Neural crest cell (in vitro differentiated cells): Measurements from ENCODE around the gene DUSP15. TPM values are rescaled to one million over a fixed set of nuclear protein-coding genes. Genes with fewer than 3 reads are reported as not detected.

Experiments used
- DNase-seq: peaks from one replicate; pipeline ENCODE4 v3.0.0; 2021; ENCODE audit warnings: low read depth, mixed read lengths, low spot score
- H3K27ac Mint-ChIP-seq: one replicate; pipeline ENCODE4 v1.8.0; 2021; ENCODE audit warnings: mild to moderate bottlenecking, mixed read lengths; ENCODE audit not compliant: unreplicated experiment
- H3K27me3 Mint-ChIP-seq: 2 replicates; pipeline ENCODE4 v1.8.0; 2021; ENCODE audit warnings: low read depth, mild to moderate bottlenecking, mixed read lengths
- H3K36me3 Mint-ChIP-seq: 2 replicates; pipeline ENCODE4 v1.8.0; 2021; ENCODE audit warnings: low read depth, mild to moderate bottlenecking, mixed read lengths
- H3K4me1 Mint-ChIP-seq: 2 replicates; pipeline ENCODE4 v1.8.0; 2021; ENCODE audit warnings: mixed read lengths
- H3K4me3 Mint-ChIP-seq: one replicate; pipeline ENCODE4 v1.8.0; 2021; ENCODE audit warnings: mild to moderate bottlenecking, mixed read lengths
- H3K9me3 Mint-ChIP-seq: 2 replicates; pipeline ENCODE4 v1.8.0; 2021; ENCODE audit warnings: mixed read lengths
- CTCF ChIP-seq: fragments of 200-600 bp; sonication (generic); conservative IDR thresholded peaks from 2 replicates; pipeline ENCODE4 v1.5.0; 2021; ENCODE audit warnings: antibody characterized with exemption, mild to moderate bottlenecking
- total RNA-seq: library from RNA; stranded (reverse); gene quantifications from 2 replicates; pipeline ENCODE4 v1.2.1, GENCODE V29; 2021

The DUSP15 gene
- total RNA-seq, 1 donor from 2014 or later = 13.5 TPM

- H3K4me1 Mint-ChIP-seq = no peaks in the 10 kb centered on the region
- H3K4me3 Mint-ChIP-seq = no peak overlapping the region
- DNase-seq = no peak
- TF ChIP-seq CTCF = no peak
- H3K36me3 Mint-ChIP-seq = no peaks in the 10 kb centered on the region
- H3K27me3 Mint-ChIP-seq = no peaks in the 10 kb centered on the region
- H3K9me3 Mint-ChIP-seq = no peaks in the 10 kb centered on the region
- no peak overlapping the region for H3K27ac Mint-ChIP-seq
These were observed 31.3 kb upstream of the DUSP15 start for GRCh38 chr20:31901615-31902014.

GRCh38 chr20:31897541-31897940 is 27.2 kb upstream of the DUSP15 start:
- Mint-ChIP-seq H3K27ac (no peak overlapping the region), H3K36me3 (no peaks in the 10 kb centered on the region), H3K27me3 (no peaks in the 10 kb centered on the region), H3K4me3 (no peak overlapping the region), H3K4me1 (no peaks in the 10 kb centered on the region), H3K9me3 (no peaks in the 10 kb centered on the region)
- DNase-seq = no peak
- no peak for TF ChIP-seq CTCF

- no peaks in the 10 kb centered on the region for H3K27me3 Mint-ChIP-seq
- H3K36me3 Mint-ChIP-seq = no peaks in the 10 kb centered on the region
- no peak for TF ChIP-seq CTCF
- DNase-seq = no peak
- H3K27ac Mint-ChIP-seq = no peak overlapping the region
- no peaks in the 10 kb centered on the region for H3K4me1 Mint-ChIP-seq
- H3K4me3 Mint-ChIP-seq = no peak overlapping the region
- no peaks in the 10 kb centered on the region for H3K9me3 Mint-ChIP-seq
These were observed 25.7 kb upstream of the DUSP15 start for GRCh38 chr20:31896049-31896448.

GRCh38 chr20:31894980-31895675 is 24.8 kb upstream of the DUSP15 start:
- H3K36me3 Mint-ChIP-seq = no peaks in the 10 kb centered on the region
- H3K27ac Mint-ChIP-seq = no peak overlapping the region
- TF ChIP-seq CTCF = no peak
- H3K9me3 Mint-ChIP-seq = no peaks in the 10 kb centered on the region
- peaks cover 2% of the 10 kb centered on the region for H3K27me3 Mint-ChIP-seq
- no peak overlapping the region for H3K4me3 Mint-ChIP-seq
- no peaks in the 10 kb centered on the region for H3K4me1 Mint-ChIP-seq
- DNase-seq = no peak

- no peak for DNase-seq
- Mint-ChIP-seq H3K36me3 (no peaks in the 10 kb centered on the region), H3K27me3 (peaks cover 15% of the 10 kb centered on the region), H3K27ac (no peak overlapping the region), H3K4me3 (no peak overlapping the region), H3K9me3 (no peaks in the 10 kb centered on the region), H3K4me1 (no peaks in the 10 kb centered on the region)
- TF ChIP-seq CTCF = no peak
These were observed 20.3 kb upstream of the DUSP15 start for GRCh38 chr20:31890646-31891045.
